Measurements from ENCODE around the gene PRKCQ.

DNA sequence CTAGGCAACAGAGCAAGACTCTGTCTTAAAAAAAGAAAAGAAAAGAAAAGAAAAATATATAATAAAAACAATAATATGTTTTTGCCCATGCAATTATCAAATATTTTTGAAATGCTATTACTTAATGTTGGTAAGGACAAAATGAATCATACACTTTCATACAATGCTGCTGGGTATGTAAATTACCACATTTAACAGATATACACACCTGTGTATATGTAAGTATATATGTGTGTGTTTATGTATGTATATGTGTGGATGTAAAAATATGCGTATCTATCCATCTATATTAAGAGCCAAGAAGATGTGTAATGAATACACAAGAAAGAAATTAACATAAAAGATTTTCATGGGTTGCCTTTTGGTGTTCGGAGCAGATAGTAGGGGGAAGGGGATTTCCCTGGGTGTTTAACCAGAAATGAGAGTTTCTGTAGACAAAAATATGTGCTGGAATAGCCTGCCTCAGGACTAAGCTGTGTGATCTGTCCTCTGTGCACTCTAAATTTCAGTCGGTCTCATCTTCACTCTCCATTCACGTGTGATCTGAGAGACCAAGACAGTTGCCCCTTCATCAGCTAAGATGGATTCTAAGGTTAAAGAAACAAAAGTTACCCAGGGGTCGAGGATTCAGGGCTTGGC lies 61.2 kb downstream of the PRKCQ start:
- TF ChIP-seq, protein P1, sequence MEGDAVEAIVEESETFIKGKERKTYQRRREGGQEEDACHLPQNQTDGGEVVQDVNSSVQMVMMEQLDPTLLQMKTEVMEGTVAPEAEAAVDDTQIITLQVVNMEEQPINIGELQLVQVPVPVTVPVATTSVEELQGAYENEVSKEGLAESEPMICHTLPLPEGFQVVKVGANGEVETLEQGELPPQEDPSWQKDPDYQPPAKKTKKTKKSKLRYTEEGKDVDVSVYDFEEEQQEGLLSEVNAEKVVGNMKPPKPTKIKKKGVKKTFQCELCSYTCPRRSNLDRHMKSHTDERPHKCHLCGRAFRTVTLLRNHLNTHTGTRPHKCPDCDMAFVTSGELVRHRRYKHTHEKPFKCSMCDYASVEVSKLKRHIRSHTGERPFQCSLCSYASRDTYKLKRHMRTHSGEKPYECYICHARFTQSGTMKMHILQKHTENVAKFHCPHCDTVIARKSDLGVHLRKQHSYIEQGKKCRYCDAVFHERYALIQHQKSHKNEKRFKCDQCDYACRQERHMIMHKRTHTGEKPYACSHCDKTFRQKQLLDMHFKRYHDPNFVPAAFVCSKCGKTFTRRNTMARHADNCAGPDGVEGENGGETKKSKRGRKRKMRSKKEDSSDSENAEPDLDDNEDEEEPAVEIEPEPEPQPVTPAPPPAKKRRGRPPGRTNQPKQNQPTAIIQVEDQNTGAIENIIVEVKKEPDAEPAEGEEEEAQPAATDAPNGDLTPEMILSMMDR (IDR thresholded peaks at IDR 0.05) = no peak
- TF ChIP-seq EZH2phosphoT487 (IDR thresholded peaks at IDR 0.05) = no peak

Measured in neural progenitor cell (in vitro differentiated cells).